GM19043 (cell line): ENCODE measurements around the gene CDS1.
"Not testable (repeated sequence)": the region's sequence is repeated elsewhere in the genome, so short reads cannot be mapped to it uniquely, and the experiment has no call there.

Source experiments
- ATAC-seq: cut with Tn5 transposase; IDR thresholded peaks from one replicate; pipeline ENCODE4 v1.9.1; 2021; ENCODE audit warnings: low read depth; ENCODE audit not compliant: unreplicated experiment

CDS1 gene

GRCh38 chr4:84582988-84583875, at the start of gene CDS1:
TSS of gene CDS1 (plus strand) at chr4:84583127. CDS start at chr4:84583402, 275 bp downstream.
- ATAC-seq = peak; percentile 37

- no peak for ATAC-seq
Measured at GRCh38 chr4:84535901-84536300, 47.0 kb upstream of the CDS1 start.

GRCh38 chr4:84545093-84545492, 37.8 kb upstream of the CDS1 start:
- no peak for ATAC-seq

GRCh38 chr4:84547211-84547610, 35.7 kb upstream of the CDS1 start:
- ATAC-seq = no peak

GRCh38 chr4:84549191-84549590, 33.7 kb upstream of the CDS1 start:
- ATAC-seq = not testable (repeated sequence)

GRCh38 chr4:84562156-84562555, 20.8 kb upstream of the CDS1 start:
- no peak for ATAC-seq

- ATAC-seq = no peak
Measured at GRCh38 chr4:84563002-84563401, 19.9 kb upstream of the CDS1 start.

- ATAC-seq = no peak
Measured at GRCh38 chr4:84565951-84566350, 17.0 kb upstream of the CDS1 start.

GRCh38 chr4:84568496-84568895, 14.4 kb upstream of the CDS1 start:
- no peak for ATAC-seq

- no peak for ATAC-seq
Measured at GRCh38 chr4:84569009-84569408, 13.9 kb upstream of the CDS1 start.

- ATAC-seq = no peak
Measured at GRCh38 chr4:84573385-84574068, 9.4 kb upstream of the CDS1 start.

- no peak for ATAC-seq
Measured at GRCh38 chr4:84574069-84574720, 8.7 kb upstream of the CDS1 start.

- ATAC-seq = no peak
Measured at GRCh38 chr4:84578540-84579402, 4.2 kb upstream of the CDS1 start.

GRCh38 chr4:84579403-84579776, 3.5 kb upstream of the CDS1 start:
- no peak for ATAC-seq

- peak; percentile 69 for ATAC-seq
Measured at GRCh38 chr4:84582302-84582987, 482 bp upstream of the CDS1 start.

GRCh38 chr4:84583876-84584380, 1.0 kb downstream of the CDS1 start:
- ATAC-seq = no peak

GRCh38 chr4:84585251-84585650, 2.3 kb downstream of the CDS1 start:
- no peak for ATAC-seq

- ATAC-seq = no peak
Measured at GRCh38 chr4:84594724-84595123, 11.8 kb downstream of the CDS1 start.

GRCh38 chr4:84596826-84597225, 13.9 kb downstream of the CDS1 start:
- ATAC-seq = no peak

GRCh38 chr4:84597450-84597849, 14.5 kb downstream of the CDS1 start:
- ATAC-seq = no peak
